Vagina (tissue), 2 donors: ENCODE results near the gene PLSCR2. TPM values are rescaled to one million over a fixed set of nuclear protein-coding genes. Genes with fewer than 3 reads are reported as not detected.

Experiments
- DNase-seq, 2 donors: peaks; one replicate each; pipeline ENCODE4 v3.0.0-alpha.2; 2017; ENCODE audit errors: extremely low spot score in 2 of 2
- H3K27ac ChIP-seq: fragments of 200-600 bp; sonication (generic); one replicate; pipeline ENCODE4 v1.5.1; 2019
- H3K27me3 ChIP-seq: fragments of 200-600 bp; sonication (generic); one replicate; pipeline ENCODE4 v1.5.1; 2019
- H3K36me3 ChIP-seq, 2 donors: fragments of 200-600 bp; sonication (generic); one replicate each; pipeline ENCODE4 v1.5.1; 2017 to 2019
- H3K4me1 ChIP-seq: fragments of 200-600 bp; sonication (generic); one replicate; pipeline ENCODE4 v1.5.1; 2019
- H3K4me3 ChIP-seq, 2 donors: fragments of 200-600 bp; sonication (generic); 1 replicate in 1 of 2; 2 replicates in 1 of 2; pipeline ENCODE4 v1.5.1; 2016 to 2019
- H3K9me3 ChIP-seq: fragments of 200-600 bp; sonication (generic); one replicate; pipeline ENCODE4 v1.5.1; 2019
- POLR2A ChIP-seq, 2 donors: fragments of 450-650 bp; IDR thresholded peaks; one replicate each; pipeline ENCODE4 v1.6.1; 2017; ENCODE audit warnings: antibody characterized with exemption in 2 of 2, mild to moderate bottlenecking in 2 of 2, moderate library complexity in 2 of 2
- POLR2AphosphoS5 ChIP-seq, 2 donors: sonication (generic); formaldehyde crosslinking; IDR thresholded peaks; one replicate each; pipeline ENCODE4 v1.9.0; 2017; ENCODE audit warnings: antibody characterized with exemption in 2 of 2, mild to moderate bottlenecking in 2 of 2, low read depth in 1 of 2; ENCODE audit not compliant: insufficient read depth in 1 of 2
- intact Hi-C: fragments of 100-400 bp; cut with DNase I; formaldehyde crosslinking; loops from one replicate; pipeline ENCODE4 v1.15.1; 2023
- total RNA-seq: library from RNA; depleted of rRNA; stranded (reverse); fragments of >200 nt; gene quantifications from one replicate; pipeline ENCODE4 v1.2.3, GENCODE V29; 2016
- TF ChIP-seq, protein P1 (sequence below), 3 experiments: fragments of 450-650 bp in 2 of 3; fragments of 200-600 bp in 1 of 3; sonication (generic) in 1 of 3; IDR thresholded peaks; one replicate each; pipeline ENCODE4 v1.5.1; 2017 to 2019; ENCODE audit warnings: antibody characterized with exemption in 3 of 3, mild to moderate bottlenecking in 2 of 3, moderate library complexity in 2 of 3

The PLSCR2 gene
- total RNA-seq, 1 donor from 2014 or later: not detected

DNA sequence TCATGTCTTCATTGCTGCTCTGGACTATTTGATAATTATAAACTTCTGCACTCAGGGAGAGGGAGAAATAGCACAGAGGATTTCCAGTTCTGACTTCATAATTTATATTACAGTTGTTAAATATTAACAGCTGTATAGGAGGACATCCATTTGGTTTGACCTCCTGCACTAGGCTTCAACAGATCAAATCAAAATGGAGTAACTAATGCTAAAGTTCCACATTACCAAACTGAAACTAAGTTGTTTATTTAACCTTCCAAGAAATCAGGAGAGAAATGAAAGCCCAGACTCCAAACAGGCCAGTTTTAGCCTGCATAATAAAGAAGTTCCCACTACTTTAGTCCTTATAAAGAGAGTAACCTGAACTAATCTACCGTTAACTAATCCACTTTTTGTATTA, 4.6 kb downstream of the PLSCR2 start:
- Histone ChIP-seq H3K4me1 (peaks cover 18% of the 10 kb centered on the region), H3K4me3 (no peak overlapping the region), H3K27me3 (no peaks in the 10 kb centered on the region), H3K27ac (no peak overlapping the region), H3K9me3 (no peaks in the 10 kb centered on the region), H3K36me3 (no peaks in the 10 kb centered on the region)
- intact Hi-C loops: no loop called here
- DNase-seq: no peak
- TF ChIP-seq, protein P1, sequence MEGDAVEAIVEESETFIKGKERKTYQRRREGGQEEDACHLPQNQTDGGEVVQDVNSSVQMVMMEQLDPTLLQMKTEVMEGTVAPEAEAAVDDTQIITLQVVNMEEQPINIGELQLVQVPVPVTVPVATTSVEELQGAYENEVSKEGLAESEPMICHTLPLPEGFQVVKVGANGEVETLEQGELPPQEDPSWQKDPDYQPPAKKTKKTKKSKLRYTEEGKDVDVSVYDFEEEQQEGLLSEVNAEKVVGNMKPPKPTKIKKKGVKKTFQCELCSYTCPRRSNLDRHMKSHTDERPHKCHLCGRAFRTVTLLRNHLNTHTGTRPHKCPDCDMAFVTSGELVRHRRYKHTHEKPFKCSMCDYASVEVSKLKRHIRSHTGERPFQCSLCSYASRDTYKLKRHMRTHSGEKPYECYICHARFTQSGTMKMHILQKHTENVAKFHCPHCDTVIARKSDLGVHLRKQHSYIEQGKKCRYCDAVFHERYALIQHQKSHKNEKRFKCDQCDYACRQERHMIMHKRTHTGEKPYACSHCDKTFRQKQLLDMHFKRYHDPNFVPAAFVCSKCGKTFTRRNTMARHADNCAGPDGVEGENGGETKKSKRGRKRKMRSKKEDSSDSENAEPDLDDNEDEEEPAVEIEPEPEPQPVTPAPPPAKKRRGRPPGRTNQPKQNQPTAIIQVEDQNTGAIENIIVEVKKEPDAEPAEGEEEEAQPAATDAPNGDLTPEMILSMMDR (IDR thresholded peaks at IDR 0.05): no peak

DNA sequence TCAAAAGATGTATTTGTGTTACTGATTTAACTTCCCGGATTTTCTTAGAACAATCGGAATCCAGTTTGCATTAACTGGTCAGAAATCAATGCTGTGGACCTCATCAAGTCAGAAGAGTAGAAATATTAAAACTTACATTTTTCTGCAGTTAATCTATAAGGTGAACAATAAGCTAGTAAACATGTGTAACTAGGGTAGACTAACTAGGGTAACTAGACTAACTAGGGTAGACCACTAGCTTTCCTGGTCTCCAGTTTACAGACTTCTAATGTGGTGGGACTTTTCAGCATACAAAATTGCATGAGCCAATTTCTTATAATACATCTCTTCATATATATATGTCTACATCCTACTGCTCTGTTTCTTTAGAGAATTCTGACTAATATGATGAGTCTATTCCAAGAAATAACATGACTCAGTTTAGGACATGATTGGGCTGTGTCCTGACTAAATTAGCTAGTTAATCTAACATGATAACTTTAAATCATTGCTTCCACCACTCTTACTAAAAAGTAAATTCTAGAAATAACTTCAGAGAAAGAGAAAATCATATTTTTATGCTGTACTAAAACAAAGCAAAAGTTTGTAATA, 5.3 kb downstream of the PLSCR2 start:
- Histone ChIP-seq H3K36me3 (no peaks in the 10 kb centered on the region), H3K27ac (no peak overlapping the region), H3K27me3 (no peaks in the 10 kb centered on the region), H3K4me1 (peaks cover 11% of the 10 kb centered on the region), H3K4me3 (no peak overlapping the region), H3K9me3 (no peaks in the 10 kb centered on the region)
- no peak for DNase-seq
- intact Hi-C loops: no loop called here
- no peak for TF ChIP-seq POLR2AphosphoS5 (IDR thresholded peaks at IDR 0.05; ENCODE audit: insufficient read depth in 1 of 2, low read depth in 1 of 2)
- TF ChIP-seq, protein P1 (IDR thresholded peaks at IDR 0.05): no peak

DNA sequence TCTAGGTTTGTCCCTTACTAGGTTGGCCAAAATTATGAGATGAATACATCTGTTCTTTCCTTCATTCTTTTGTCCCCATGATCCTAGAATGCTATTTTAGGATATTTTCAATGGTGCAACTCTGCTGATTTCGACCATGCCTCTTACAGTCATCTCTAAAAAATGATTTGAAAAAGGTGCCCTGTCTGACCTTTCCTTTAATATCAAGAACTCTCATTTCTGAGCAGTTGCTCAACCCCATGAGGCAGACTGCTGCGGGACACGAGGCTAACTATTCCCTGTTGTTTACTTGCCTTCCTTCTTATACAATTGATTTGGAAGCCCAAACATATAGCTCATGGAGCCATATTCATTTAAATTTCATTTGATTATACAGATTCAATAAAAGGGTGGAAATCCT, 14.6 kb downstream of the PLSCR2 start:
- DNase-seq: no peak
- Histone ChIP-seq H3K4me1 (no peaks in the 10 kb centered on the region), H3K27ac (no peak overlapping the region), H3K36me3 (no peaks in the 10 kb centered on the region), H3K4me3 (no peak overlapping the region), H3K27me3 (no peaks in the 10 kb centered on the region), H3K9me3 (no peaks in the 10 kb centered on the region)
- TF ChIP-seq POLR2A (IDR thresholded peaks at IDR 0.05) (no peak), POLR2AphosphoS5 (IDR thresholded peaks at IDR 0.05; ENCODE audit: insufficient read depth in 1 of 2, low read depth in 1 of 2) (no peak)
- TF ChIP-seq, protein P1 (IDR thresholded peaks at IDR 0.05): no peak
- intact Hi-C loops: loop anchor here (10.0 kb wide), 1 partner anchor 50 kb away; no protein-coding TSS in a partner anchor

DNA sequence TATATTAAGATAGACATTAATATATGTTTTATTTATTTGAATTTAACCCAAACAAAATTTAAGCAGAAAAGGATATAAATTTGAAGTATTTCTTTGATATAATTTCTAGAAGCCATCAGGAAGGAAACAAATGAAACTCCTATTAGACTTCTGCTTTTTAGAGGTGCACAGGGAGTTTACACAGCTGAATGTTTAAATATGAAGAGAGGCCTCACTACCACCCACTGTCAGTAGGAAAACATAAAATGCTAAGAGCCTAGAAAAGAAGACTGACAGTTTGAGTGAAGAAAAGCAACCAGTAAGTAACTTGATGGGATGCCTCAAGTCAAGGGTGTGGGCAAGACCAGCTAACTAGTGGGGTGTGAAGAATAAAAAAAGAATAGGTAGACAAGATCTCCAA, 19.7 kb downstream of the PLSCR2 start:
- intact Hi-C loops: loop anchor here (10.0 kb wide), 1 partner anchor 45 kb away; no protein-coding TSS in a partner anchor
- H3K4me1 ChIP-seq: no peaks in the 10 kb centered on the region
- no peaks in the 10 kb centered on the region for H3K36me3 ChIP-seq
- no peak for TF ChIP-seq POLR2AphosphoS5 (IDR thresholded peaks at IDR 0.05; ENCODE audit: insufficient read depth in 1 of 2, low read depth in 1 of 2)
- TF ChIP-seq, protein P1 (IDR thresholded peaks at IDR 0.05): no peak
- TF ChIP-seq POLR2A (IDR thresholded peaks at IDR 0.05): no peak
- no peak overlapping the region for H3K4me3 ChIP-seq
- H3K27me3 ChIP-seq: no peaks in the 10 kb centered on the region
- no peak for DNase-seq
- no peaks in the 10 kb centered on the region for H3K9me3 ChIP-seq
- H3K27ac ChIP-seq: no peak overlapping the region

DNA sequence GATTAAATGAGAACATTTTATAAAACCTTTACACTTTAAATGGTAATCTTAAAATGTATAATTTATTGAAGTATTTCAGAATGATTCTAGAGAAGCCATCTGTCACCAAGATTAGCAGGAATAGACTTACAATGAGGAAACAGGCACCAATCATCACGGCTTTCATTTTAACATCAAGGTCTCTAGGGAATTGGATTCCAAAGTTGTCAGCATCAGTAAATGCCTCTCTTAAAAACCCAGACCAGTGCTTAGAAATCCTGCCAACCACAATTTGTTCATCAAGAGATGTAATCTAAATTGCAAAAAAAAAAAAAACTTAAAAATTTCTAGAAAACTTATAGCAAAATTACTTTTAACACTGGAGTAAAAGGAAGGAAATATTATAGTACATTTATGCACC, 20.3 kb downstream of the PLSCR2 start:
- Histone ChIP-seq H3K27ac (no peak overlapping the region), H3K27me3 (no peaks in the 10 kb centered on the region), H3K36me3 (no peaks in the 10 kb centered on the region), H3K4me1 (no peaks in the 10 kb centered on the region), H3K4me3 (no peak overlapping the region), H3K9me3 (no peaks in the 10 kb centered on the region)
- intact Hi-C loops: no loop called here
- DNase-seq: no peak
- TF ChIP-seq, protein P1 (IDR thresholded peaks at IDR 0.05): no peak
- no peak for TF ChIP-seq POLR2A (IDR thresholded peaks at IDR 0.05)
- TF ChIP-seq POLR2AphosphoS5 (IDR thresholded peaks at IDR 0.05; ENCODE audit: insufficient read depth in 1 of 2, low read depth in 1 of 2): no peak
